Measurements from ENCODE around the gene MKKS.

MKKS gene
- total RNA-seq: 5.3 to 24.3 reads per million in 2 donors

- peak; percentile 79 for DNase-seq
Measured at GRCh38 chr20:10433623-10434466, at the start of gene MKKS. TSS of gene MKKS (minus strand) at chr20:10434222. CDS start at chr20:10413514, 20,708 bp downstream.

- DNase-seq: no peak
Measured at GRCh38 chr20:10483691-10484090, 49.7 kb upstream of the MKKS start.

GRCh38 chr20:10481676-10482075, 47.7 kb upstream of the MKKS start:
- DNase-seq: no peak

GRCh38 chr20:10478930-10479329, 44.9 kb upstream of the MKKS start:
- DNase-seq: no peak

- DNase-seq: no peak
Measured at GRCh38 chr20:10478205-10478604, 44.2 kb upstream of the MKKS start.

- no peak for DNase-seq
Measured at GRCh38 chr20:10476319-10476724, 42.3 kb upstream of the MKKS start.

GRCh38 chr20:10475225-10475624, 41.2 kb upstream of the MKKS start:
- DNase-seq: no peak

GRCh38 chr20:10474606-10475184, 40.7 kb upstream of the MKKS start:
- no peak for DNase-seq

- DNase-seq: no peak
Measured at GRCh38 chr20:10472871-10473270, 38.8 kb upstream of the MKKS start.

GRCh38 chr20:10470276-10470675, 36.3 kb upstream of the MKKS start:
- DNase-seq: no peak

- no peak for DNase-seq
Measured at GRCh38 chr20:10469599-10469998, 35.6 kb upstream of the MKKS start.

- DNase-seq: no peak
Measured at GRCh38 chr20:10469056-10469455, 35.0 kb upstream of the MKKS start.

- DNase-seq: no peak
Measured at GRCh38 chr20:10468340-10468845, 34.4 kb upstream of the MKKS start.

GRCh38 chr20:10467681-10468339, 33.8 kb upstream of the MKKS start:
- DNase-seq: no peak

- no peak for DNase-seq
Measured at GRCh38 chr20:10466855-10467254, 32.8 kb upstream of the MKKS start.

- DNase-seq: no peak
Measured at GRCh38 chr20:10466325-10466724, 32.3 kb upstream of the MKKS start.

- no peak for DNase-seq
Measured at GRCh38 chr20:10465135-10465534, 31.1 kb upstream of the MKKS start.

- no peak for DNase-seq
Measured at GRCh38 chr20:10463622-10464021, 29.6 kb upstream of the MKKS start.

GRCh38 chr20:10462516-10462915, 28.5 kb upstream of the MKKS start:
- no peak for DNase-seq

GRCh38 chr20:10461495-10461894, 27.5 kb upstream of the MKKS start:
- no peak for DNase-seq

GRCh38 chr20:10454151-10454750, 20.2 kb upstream of the MKKS start:
- DNase-seq: no peak

GRCh38 chr20:10453241-10453640, 19.2 kb upstream of the MKKS start:
- no peak for DNase-seq

GRCh38 chr20:10449270-10449669, 15.2 kb upstream of the MKKS start:
- no peak for DNase-seq

All from T-helper 9 cell (primary cell).